Activated gamma-delta T cell treated with Interleukin-2 at 50 U/mL for 16 hours (primary cell): Measurements from ENCODE around the gene GLT6D1.
"Not testable (repeated sequence)": the region's sequence is repeated elsewhere in the genome, so short reads cannot be mapped to it uniquely, and the experiment has no call there.

Experiments
- DNase-seq: peaks from one replicate; pipeline ENCODE4 v3.0.0-alpha.2; 2020

GLT6D1 gene

GRCh38 chr9:135639196-135639595, at the start of gene GLT6D1:
Gene GLT6D1 (minus strand): TSS chr9:135639540. CDS start chr9:135639187, 353 bp downstream.
- no peak for DNase-seq

- no peak for DNase-seq
Measured at GRCh38 chr9:135689011-135689410, 49.7 kb upstream of the GLT6D1 start.

GRCh38 chr9:135687216-135687615, 47.9 kb upstream of the GLT6D1 start:
- no peak for DNase-seq

GRCh38 chr9:135684691-135685090, 45.4 kb upstream of the GLT6D1 start:
- DNase-seq, result no peak

GRCh38 chr9:135683401-135684034, 44.2 kb upstream of the GLT6D1 start:
- DNase-seq, result no peak

GRCh38 chr9:135681161-135681560, 41.8 kb upstream of the GLT6D1 start:
- no peak for DNase-seq

- DNase-seq, result no peak
Measured at GRCh38 chr9:135680056-135680455, 40.7 kb upstream of the GLT6D1 start.

GRCh38 chr9:135678236-135679017, 39.1 kb upstream of the GLT6D1 start:
- no peak for DNase-seq

- DNase-seq, result no peak
Measured at GRCh38 chr9:135677641-135678168, 38.4 kb upstream of the GLT6D1 start.

GRCh38 chr9:135676891-135677290, 37.6 kb upstream of the GLT6D1 start:
- no peak for DNase-seq

- DNase-seq, result no peak
Measured at GRCh38 chr9:135674977-135675376, 35.6 kb upstream of the GLT6D1 start.

- no peak for DNase-seq
Measured at GRCh38 chr9:135673941-135674340, 34.6 kb upstream of the GLT6D1 start.

GRCh38 chr9:135672786-135673185, 33.4 kb upstream of the GLT6D1 start:
- not testable (repeated sequence) for DNase-seq

- no peak for DNase-seq
Measured at GRCh38 chr9:135671591-135672041, 32.3 kb upstream of the GLT6D1 start.

GRCh38 chr9:135670721-135671590, 31.6 kb upstream of the GLT6D1 start:
- no peak for DNase-seq

- no peak for DNase-seq
Measured at GRCh38 chr9:135669616-135670285, 30.4 kb upstream of the GLT6D1 start.

GRCh38 chr9:135669018-135669417, 29.7 kb upstream of the GLT6D1 start:
- DNase-seq, result not testable (repeated sequence)

GRCh38 chr9:135667463-135668001, 28.2 kb upstream of the GLT6D1 start:
- no peak for DNase-seq

- DNase-seq, result no peak
Measured at GRCh38 chr9:135666534-135667462, 27.5 kb upstream of the GLT6D1 start.

GRCh38 chr9:135665795-135666189, 26.5 kb upstream of the GLT6D1 start:
- no peak for DNase-seq
